Testis (tissue), 2 donors: Measurements from ENCODE around the gene LONRF2.

Experiments
- POLR2A ChIP-seq: fragments of 450-650 bp; IDR thresholded peaks from one replicate; pipeline ENCODE4 v1.6.1; 2017; ENCODE audit warnings: antibody characterized with exemption, mild to moderate bottlenecking, moderate library complexity
- TF ChIP-seq, protein P1 (sequence below), 3 experiments: fragments of 450-650 bp in 2 of 3; fragments of 200-600 bp in 1 of 3; sonication (generic) in 1 of 3; IDR thresholded peaks; one replicate each; pipeline ENCODE4 v1.5.1; 2016 to 2019; ENCODE audit warnings: antibody characterized with exemption in 3 of 3, mild to moderate bottlenecking in 2 of 3, moderate library complexity in 1 of 3

DNA sequence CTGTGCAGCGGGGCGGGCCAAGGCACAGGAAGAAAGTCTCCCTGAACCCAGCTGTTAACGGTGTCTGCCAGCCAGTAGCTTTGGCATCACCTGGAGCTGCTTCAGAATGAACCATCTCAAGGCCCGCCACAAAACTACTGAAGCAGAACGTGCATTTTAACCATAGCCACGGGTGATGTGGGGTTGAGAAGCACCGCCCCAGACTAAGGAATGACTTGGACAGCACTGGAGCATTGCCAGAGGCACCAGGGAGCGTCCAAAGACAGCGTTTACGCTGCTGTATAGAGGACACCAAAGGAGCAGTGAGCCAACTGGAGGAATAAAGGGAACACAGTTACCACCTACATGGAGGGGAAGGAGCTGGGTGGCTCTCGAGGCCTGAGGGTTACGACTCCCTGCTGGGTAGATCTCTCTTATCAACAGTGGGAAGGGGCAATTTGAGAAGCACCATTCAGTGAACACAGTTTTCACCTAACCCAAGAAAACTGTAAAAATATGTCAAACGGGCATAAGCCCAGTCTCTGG, 28.4 kb upstream of the LONRF2 start:
- TF ChIP-seq, protein P1, sequence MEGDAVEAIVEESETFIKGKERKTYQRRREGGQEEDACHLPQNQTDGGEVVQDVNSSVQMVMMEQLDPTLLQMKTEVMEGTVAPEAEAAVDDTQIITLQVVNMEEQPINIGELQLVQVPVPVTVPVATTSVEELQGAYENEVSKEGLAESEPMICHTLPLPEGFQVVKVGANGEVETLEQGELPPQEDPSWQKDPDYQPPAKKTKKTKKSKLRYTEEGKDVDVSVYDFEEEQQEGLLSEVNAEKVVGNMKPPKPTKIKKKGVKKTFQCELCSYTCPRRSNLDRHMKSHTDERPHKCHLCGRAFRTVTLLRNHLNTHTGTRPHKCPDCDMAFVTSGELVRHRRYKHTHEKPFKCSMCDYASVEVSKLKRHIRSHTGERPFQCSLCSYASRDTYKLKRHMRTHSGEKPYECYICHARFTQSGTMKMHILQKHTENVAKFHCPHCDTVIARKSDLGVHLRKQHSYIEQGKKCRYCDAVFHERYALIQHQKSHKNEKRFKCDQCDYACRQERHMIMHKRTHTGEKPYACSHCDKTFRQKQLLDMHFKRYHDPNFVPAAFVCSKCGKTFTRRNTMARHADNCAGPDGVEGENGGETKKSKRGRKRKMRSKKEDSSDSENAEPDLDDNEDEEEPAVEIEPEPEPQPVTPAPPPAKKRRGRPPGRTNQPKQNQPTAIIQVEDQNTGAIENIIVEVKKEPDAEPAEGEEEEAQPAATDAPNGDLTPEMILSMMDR (IDR thresholded peaks at IDR 0.05): no peak
- no peak for TF ChIP-seq POLR2A
